Activated T-helper 2 cell treated with anti-CD3 and anti-CD28 coated beads, Interferon-gamma antibody, Interleukin-2, Interleukin-4, amounts not matched to agents 10 μg/mL and 5 μg/mL and 100 μg/mL, durations not matched to agents 14 hours and 24 hours and 36 hours (primary cell): ENCODE results near the gene PER2. TPM values are rescaled to one million over a fixed set of nuclear protein-coding genes. Genes with fewer than 3 reads are reported as not detected.

Experiments
- DNase-seq: peaks from one replicate; pipeline ENCODE4 v3.0.0; 2021; ENCODE audit warnings: low spot score
- H3K27ac Mint-ChIP-seq: one replicate; pipeline ENCODE4 v1.8.0; 2021; ENCODE audit warnings: mixed read lengths
- H3K27me3 Mint-ChIP-seq: one replicate; pipeline ENCODE4 v1.8.0; 2021; ENCODE audit warnings: low read depth, mixed read lengths
- H3K36me3 Mint-ChIP-seq: one replicate; pipeline ENCODE4 v1.8.0; 2021; ENCODE audit warnings: low read depth, mixed read lengths
- H3K4me1 Mint-ChIP-seq: one replicate; pipeline ENCODE4 v1.8.0; 2021; ENCODE audit warnings: low read depth, mixed read lengths
- H3K4me3 Mint-ChIP-seq: one replicate; pipeline ENCODE4 v1.8.0; 2021; ENCODE audit warnings: low read depth, mild to moderate bottlenecking, moderate library complexity, mixed read lengths
- H3K9me3 Mint-ChIP-seq: one replicate; pipeline ENCODE4 v1.8.0; 2021; ENCODE audit warnings: mixed read lengths
- intact Hi-C: fragments of 100-400 bp; cut with micrococcal nuclease; formaldehyde crosslinking; loops from one replicate; pipeline ENCODE4 v1.15.1; 2023
- total RNA-seq: library from RNA; stranded (reverse); gene quantifications from 2 replicates; pipeline ENCODE4 v1.2.3, GENCODE V29; 2022

Gene PER2
- total RNA-seq, 1 donor from 2014 or later: 19.1 TPM

GRCh38 chr2:238304116-238304515, 15.7 kb upstream of the PER2 start:
- intact Hi-C loops: no loop called here
- Mint-ChIP-seq H3K27ac (no peak overlapping the region), H3K36me3 (no peaks in the 10 kb centered on the region), H3K27me3 (peaks cover 8% of the 10 kb centered on the region), H3K4me1 (no peaks in the 10 kb centered on the region), H3K4me3 (no peak overlapping the region), H3K9me3 (no peaks in the 10 kb centered on the region)
- no peak for DNase-seq

DNA sequence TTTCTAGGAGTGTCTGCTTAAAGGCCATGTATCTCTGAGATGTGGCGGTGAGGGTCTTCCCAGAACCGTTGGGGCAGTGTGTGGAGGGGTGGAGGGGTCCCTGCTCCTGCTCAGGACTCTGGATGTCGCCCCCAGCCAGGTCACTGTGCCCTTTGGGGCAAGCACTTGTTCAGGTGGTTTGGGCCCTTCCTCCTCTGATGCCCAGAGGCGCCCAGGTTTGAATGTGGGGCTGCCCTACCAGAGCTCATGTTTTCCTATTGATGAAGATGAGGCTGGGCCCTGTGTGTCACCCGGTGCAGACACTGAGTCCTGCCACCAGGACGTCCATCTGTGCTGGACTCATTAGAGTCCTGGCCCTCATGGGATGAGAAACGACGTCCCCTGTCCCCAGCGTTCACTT, 14.3 kb upstream of the PER2 start:
- no peak overlapping the region for H3K4me3 Mint-ChIP-seq
- no peak overlapping the region for H3K27ac Mint-ChIP-seq
- H3K36me3 Mint-ChIP-seq: no peaks in the 10 kb centered on the region
- H3K27me3 Mint-ChIP-seq: peaks cover 8% of the 10 kb centered on the region
- H3K9me3 Mint-ChIP-seq: no peaks in the 10 kb centered on the region
- no peak for DNase-seq
- intact Hi-C loops: no loop called here
- H3K4me1 Mint-ChIP-seq: no peaks in the 10 kb centered on the region

DNA sequence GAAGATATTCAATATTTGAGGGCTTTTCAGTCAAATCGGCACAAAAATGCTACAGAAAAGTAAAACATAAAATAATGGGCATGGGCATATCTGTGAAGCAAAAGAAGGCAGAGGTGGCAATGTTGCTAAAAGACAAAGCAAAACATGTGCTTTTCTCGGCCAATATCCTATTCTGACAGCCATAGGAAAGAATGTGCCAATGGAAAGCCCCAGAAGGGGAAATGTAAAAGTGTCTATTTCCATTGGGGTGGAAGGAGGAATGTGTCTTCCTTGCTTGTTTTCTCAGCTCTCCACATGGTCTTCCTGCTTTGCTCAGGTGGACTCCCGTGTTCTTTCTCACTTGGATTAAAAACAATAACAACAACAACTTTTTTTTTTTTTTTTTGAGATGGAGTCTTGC, 13.7 kb upstream of the PER2 start:
- no peaks in the 10 kb centered on the region for H3K36me3 Mint-ChIP-seq
- H3K4me1 Mint-ChIP-seq: no peaks in the 10 kb centered on the region
- H3K9me3 Mint-ChIP-seq: no peaks in the 10 kb centered on the region
- DNase-seq: no peak
- no peak overlapping the region for H3K27ac Mint-ChIP-seq
- intact Hi-C loops: no loop called here
- H3K27me3 Mint-ChIP-seq: peaks cover 8% of the 10 kb centered on the region
- no peak overlapping the region for H3K4me3 Mint-ChIP-seq

DNA sequence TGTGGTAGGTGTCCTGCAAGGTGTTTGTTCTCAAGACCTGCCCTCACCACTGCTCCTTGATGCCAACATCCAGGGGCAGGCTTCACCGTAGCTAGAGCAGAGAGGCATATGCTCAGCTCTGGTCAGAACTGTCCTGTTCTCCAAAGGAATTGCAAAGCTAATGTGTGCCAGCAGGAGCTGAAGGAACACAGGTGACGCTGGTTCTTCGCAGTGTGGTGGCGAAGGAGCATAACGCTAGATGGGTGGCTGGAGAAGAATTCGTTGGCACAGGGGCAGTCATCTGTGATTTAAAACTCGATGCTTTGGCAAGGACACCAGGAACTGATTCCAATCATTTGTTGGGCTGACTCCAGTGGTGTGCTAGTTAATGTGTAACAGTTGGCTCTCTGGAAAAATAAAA, 11.4 kb upstream of the PER2 start:
- Mint-ChIP-seq H3K4me1 (no peaks in the 10 kb centered on the region), H3K27ac (no peak overlapping the region), H3K36me3 (no peaks in the 10 kb centered on the region), H3K9me3 (no peaks in the 10 kb centered on the region), H3K27me3 (peaks cover 12% of the 10 kb centered on the region), H3K4me3 (no peak overlapping the region)
- DNase-seq: no peak
- intact Hi-C loops: no loop called here

DNA sequence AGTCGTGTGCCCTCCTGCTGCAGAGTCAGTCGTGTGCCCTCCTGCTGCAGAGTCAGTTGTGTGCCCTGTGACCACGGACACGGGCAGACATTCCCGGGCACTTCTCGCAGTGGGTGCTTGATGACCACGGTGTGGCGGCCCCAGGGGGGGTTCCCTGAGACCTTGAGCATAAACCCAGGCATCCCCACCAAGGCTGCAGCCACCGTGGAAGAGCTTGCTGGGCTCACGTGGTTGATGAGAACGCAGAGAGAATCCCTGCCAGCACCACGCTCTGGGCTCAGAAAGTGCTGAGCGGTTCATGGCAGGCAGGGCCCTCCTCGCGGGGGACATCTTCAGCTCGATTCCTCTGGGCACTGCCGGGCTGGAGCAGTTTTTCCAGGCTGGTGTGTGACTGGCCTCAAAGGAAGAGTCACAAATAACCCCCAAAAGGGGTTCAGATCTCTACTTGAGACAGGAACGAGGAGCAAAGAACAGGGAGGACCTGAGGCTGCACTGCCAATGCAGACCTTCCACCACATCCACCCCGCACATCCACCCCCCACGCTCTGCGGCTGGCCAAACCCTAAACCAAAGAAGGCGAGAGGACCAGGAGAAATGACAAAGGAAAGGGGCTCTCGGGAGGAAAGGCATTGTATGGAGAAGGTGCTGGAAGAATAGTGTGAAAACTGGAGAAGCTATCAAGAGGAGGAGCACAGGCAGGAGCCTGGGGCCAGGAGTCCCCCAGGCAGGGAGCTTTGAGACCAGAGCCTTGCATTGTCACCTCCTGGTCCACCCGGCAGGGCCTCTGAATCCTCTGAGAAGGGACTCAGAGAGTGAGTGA, 8.4 kb upstream of the PER2 start:
- Mint-ChIP-seq H3K36me3 (no peaks in the 10 kb centered on the region), H3K9me3 (no peaks in the 10 kb centered on the region), H3K4me3 (no peak overlapping the region), H3K27me3 (peaks cover 9% of the 10 kb centered on the region), H3K27ac (no peak overlapping the region), H3K4me1 (no peaks in the 10 kb centered on the region)
- intact Hi-C loops: no loop called here
- no peak for DNase-seq

GRCh38 chr2:238295144-238296112, 7.0 kb upstream of the PER2 start:
- Mint-ChIP-seq H3K36me3 (no peaks in the 10 kb centered on the region), H3K27ac (no peak overlapping the region), H3K4me1 (no peaks in the 10 kb centered on the region), H3K9me3 (no peaks in the 10 kb centered on the region), H3K4me3 (no peak overlapping the region), H3K27me3 (peaks cover 6% of the 10 kb centered on the region)
- no peak for DNase-seq
- intact Hi-C loops: no loop called here

DNA sequence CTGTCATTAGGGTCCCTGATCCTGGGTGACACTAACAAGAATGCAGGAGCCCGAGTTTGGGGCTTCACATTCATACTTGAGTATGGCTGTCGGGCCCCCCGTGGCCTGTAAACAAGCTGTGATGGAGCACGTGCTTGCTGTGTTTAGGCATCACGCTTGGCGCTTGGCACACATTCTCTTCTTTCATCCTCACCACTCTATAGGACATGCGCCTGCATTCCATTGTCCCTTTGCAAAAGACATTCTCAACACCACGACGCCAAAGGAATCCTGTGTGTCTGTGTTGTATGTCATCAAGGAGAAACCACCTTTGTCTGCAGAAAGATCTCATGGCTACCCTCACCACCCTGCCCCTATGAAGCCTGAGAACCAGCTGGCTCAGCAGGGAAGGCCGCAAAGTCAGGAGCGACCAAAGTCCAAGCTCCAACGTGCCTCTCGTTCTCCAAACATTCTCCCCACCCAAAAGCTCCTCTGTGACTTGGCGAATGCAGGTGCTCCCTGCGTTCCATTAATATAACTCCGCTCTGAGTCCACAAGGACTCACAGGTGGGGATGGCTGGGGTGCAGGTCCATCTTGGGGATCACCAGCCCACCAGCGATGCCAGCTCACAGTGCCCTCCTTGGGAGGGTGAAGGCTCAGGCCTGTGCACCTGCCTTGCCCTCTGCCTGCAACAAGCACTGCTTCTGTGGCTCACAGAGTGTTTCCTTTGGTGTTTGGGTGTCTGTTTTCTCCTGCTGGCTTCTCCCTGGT, 6.2 kb upstream of the PER2 start:
- Mint-ChIP-seq H3K27me3 (peaks cover 4% of the 10 kb centered on the region), H3K4me1 (peaks cover 8% of the 10 kb centered on the region), H3K27ac (no peak overlapping the region), H3K4me3 (no peak overlapping the region), H3K9me3 (no peaks in the 10 kb centered on the region), H3K36me3 (no peaks in the 10 kb centered on the region)
- DNase-seq: no peak
- intact Hi-C loops: no loop called here

GRCh38 chr2:238294046-238294392, 5.6 kb upstream of the PER2 start:
- H3K4me1 Mint-ChIP-seq: peaks cover 12% of the 10 kb centered on the region
- intact Hi-C loops: no loop called here
- H3K4me3 Mint-ChIP-seq: no peak overlapping the region
- H3K9me3 Mint-ChIP-seq: no peaks in the 10 kb centered on the region
- H3K36me3 Mint-ChIP-seq: no peaks in the 10 kb centered on the region
- DNase-seq: no peak
- H3K27me3 Mint-ChIP-seq: peaks cover 4% of the 10 kb centered on the region
- H3K27ac Mint-ChIP-seq: no peak overlapping the region

- H3K4me3 Mint-ChIP-seq: no peak overlapping the region
- peaks cover 23% of the 10 kb centered on the region for H3K4me1 Mint-ChIP-seq
- no peak for DNase-seq
- no peaks in the 10 kb centered on the region for H3K9me3 Mint-ChIP-seq
- intact Hi-C loops: no loop called here
- H3K36me3 Mint-ChIP-seq: no peaks in the 10 kb centered on the region
- peaks cover 4% of the 10 kb centered on the region for H3K27me3 Mint-ChIP-seq
- H3K27ac Mint-ChIP-seq: no peak overlapping the region
Measured at GRCh38 chr2:238291550-238292281, 3.3 kb upstream of the PER2 start.

DNA sequence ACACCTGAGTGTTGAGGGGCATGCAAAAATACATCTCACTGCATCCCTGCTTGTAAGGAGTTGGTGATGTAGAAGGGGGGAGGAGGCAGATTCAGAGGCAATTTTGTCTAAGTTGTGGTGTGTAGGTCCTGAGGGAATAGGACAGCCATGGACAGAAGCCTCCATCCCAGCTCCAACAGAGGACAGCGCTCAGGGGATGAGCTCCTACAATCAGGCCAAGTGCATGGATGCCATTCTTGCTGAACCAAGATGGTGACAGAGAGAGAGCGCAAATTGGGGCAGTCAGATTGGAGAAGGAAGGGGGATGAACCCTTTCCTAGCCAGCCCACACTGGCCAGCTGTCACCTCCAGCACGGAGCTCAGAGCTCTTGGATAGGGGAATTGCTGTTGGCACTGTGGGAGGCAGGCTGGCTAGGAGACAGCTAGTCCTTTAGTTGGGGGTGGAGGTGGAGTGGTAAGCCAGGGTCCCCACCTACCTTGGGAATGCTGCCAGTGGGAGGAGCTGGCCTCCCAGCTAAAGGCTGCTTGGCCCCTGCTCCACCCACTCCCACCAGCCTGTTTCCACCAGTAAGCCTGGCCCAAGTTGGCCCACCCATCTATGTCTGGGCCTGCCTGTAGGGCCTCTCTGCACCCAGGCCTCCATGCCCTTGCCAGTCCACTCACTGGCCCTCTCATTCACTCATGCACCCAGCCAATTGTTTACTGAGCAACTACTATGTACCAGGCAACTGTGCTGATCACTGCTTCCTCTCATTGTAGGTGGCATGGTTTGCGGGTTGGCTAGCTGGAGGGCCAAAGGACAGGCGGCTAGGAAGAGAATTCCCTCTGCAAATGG, 2.5 kb upstream of the PER2 start:
- H3K36me3 Mint-ChIP-seq: no peaks in the 10 kb centered on the region
- H3K27me3 Mint-ChIP-seq: peaks cover 4% of the 10 kb centered on the region
- H3K4me3 Mint-ChIP-seq: no peak overlapping the region
- no peak overlapping the region for H3K27ac Mint-ChIP-seq
- no peaks in the 10 kb centered on the region for H3K9me3 Mint-ChIP-seq
- intact Hi-C loops: no loop called here
- H3K4me1 Mint-ChIP-seq: peaks cover 25% of the 10 kb centered on the region
- DNase-seq: no peak

DNA sequence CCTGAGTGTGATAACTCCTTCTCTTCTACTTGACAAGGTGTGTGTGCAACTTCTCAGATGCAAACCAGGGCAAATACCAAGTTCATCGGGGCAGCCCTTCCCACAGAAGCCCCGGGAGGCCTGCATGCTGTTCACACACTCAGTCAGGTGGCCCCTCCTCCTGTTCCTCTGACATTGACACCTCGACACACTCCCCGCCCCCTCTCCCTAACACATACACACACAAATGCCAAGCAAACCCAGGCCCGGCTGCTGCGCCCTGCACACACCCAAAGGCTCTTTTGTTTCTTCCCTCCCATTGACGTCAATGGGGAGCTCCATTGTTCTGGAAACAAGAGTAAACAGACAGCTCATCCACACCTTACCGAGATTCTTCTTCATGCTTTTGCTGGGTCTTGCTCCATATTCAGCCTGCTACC, 1.7 kb upstream of the PER2 start:
- no peak for DNase-seq
- intact Hi-C loops: no loop called here
- H3K4me1 Mint-ChIP-seq: peaks cover 29% of the 10 kb centered on the region
- no peaks in the 10 kb centered on the region for H3K36me3 Mint-ChIP-seq
- H3K27ac Mint-ChIP-seq: peak overlapping the region; percentile 94
- peak overlapping the region; percentile 90 for H3K4me3 Mint-ChIP-seq
- no peaks in the 10 kb centered on the region for H3K9me3 Mint-ChIP-seq
- peaks cover under 1% of the 10 kb centered on the region for H3K27me3 Mint-ChIP-seq
